Measurements from ENCODE around the gene C1orf226.
A peak's percentile ranks its signal among the peaks of the same experiment; 100 is the strongest.

Gene C1orf226

GRCh38 chr1:162342452-162342983 lies 39.0 kb upstream of the C1orf226 start:
- no peak overlapping the region for H3K14ac ChIP-seq (ENCODE audit: low read length)
- no peak overlapping the region for H3K4me2 ChIP-seq (ENCODE audit: insufficient read depth, low read length, poor library complexity, severe bottlenecking)
- no peak for DNase-seq (ENCODE audit: low spot score)
- H4K8ac ChIP-seq (ENCODE audit: low read depth, low read length), result no peak overlapping the region
- H3K4me3 ChIP-seq (ENCODE audit: low read length in 2 of 2), result no peak overlapping the region
- no peaks in the 10 kb centered on the region for H3K9me3 ChIP-seq (replicated peaks in 1 of 2; ENCODE audit: control insufficient read depth in 2 of 2, insufficient read depth in 1 of 2, low read depth in 1 of 2, low read length in 2 of 2)
- H2BK12ac ChIP-seq (ENCODE audit: low read length), result no peak overlapping the region
- peaks cover 0 to 17% of the 10 kb centered on the region in 2 donors for H3K36me3 ChIP-seq (replicated peaks in 1 of 2; ENCODE audit: control insufficient read depth in 2 of 2, insufficient read depth in 2 of 2, low read length in 2 of 2)
- no peak overlapping the region for H4K91ac ChIP-seq (ENCODE audit: low read depth, low read length, poor library complexity)
- no CpG with 5 or more reads among the region's 1 CpG for WGBS, 2 donors (ENCODE audit: extremely low coverage in 2 of 2, insufficient read length in 2 of 2, insufficient replicate concordance in 1 of 2)
- no peak overlapping the region for H2BK5ac ChIP-seq (ENCODE audit: low read length)
- H2BK120ac ChIP-seq (ENCODE audit: low read depth, low read length), result no peak overlapping the region
- peaks cover 0 to 1% of the 10 kb centered on the region in 2 donors for H3K4me1 ChIP-seq (ENCODE audit: control insufficient read depth in 2 of 2, insufficient read depth in 1 of 2, low read depth in 1 of 2, low read length in 2 of 2)
- no peak overlapping the region for H2AK5ac ChIP-seq (ENCODE audit: low read depth, low read length)
- H3K23ac ChIP-seq (ENCODE audit: low read depth, low read length, poor library complexity), result no peak overlapping the region
- H2AFZ ChIP-seq (ENCODE audit: low read length), result no peak overlapping the region
- peaks cover 0 to 1% (median 0%) of the 10 kb centered on the region in 3 experiments for H3K27me3 ChIP-seq (ENCODE audit: control insufficient read depth in 3 of 3, insufficient read depth in 3 of 3, low read depth in 1 of 3, low read length in 3 of 3)
- no peak overlapping the region for H3K27ac ChIP-seq (replicated peaks; ENCODE audit: low read length)
- H3K18ac ChIP-seq (ENCODE audit: low read length), result no peak overlapping the region
- no peak overlapping the region for H3K9ac ChIP-seq (ENCODE audit: low read depth, low read length, poor library complexity)
- no peak overlapping the region for H3K4ac ChIP-seq (ENCODE audit: low read length)
- H2BK15ac ChIP-seq (ENCODE audit: low read length), result no peak overlapping the region
- no peaks in the 10 kb centered on the region for H3K79me1 ChIP-seq (ENCODE audit: low read depth, low read length)

GRCh38 chr1:162343470-162343869 lies 38.1 kb upstream of the C1orf226 start:
- Histone ChIP-seq H3K4ac (ENCODE audit: low read length) (no peak overlapping the region), H4K8ac (ENCODE audit: low read depth, low read length) (no peak overlapping the region), H2BK12ac (ENCODE audit: low read length) (no peak overlapping the region), H3K9ac (ENCODE audit: low read depth, low read length, poor library complexity) (no peak overlapping the region), H3K4me1 (ENCODE audit: control insufficient read depth in 2 of 2, insufficient read depth in 1 of 2, low read depth in 1 of 2, low read length in 2 of 2) (peaks cover 0 to 1% of the 10 kb centered on the region in 2 donors), H3K18ac (ENCODE audit: low read length) (peak overlapping the region; percentile 20), H3K23ac (ENCODE audit: low read depth, low read length, poor library complexity) (peak overlapping the region; percentile 12), H3K36me3 (replicated peaks in 1 of 2; ENCODE audit: control insufficient read depth in 2 of 2, insufficient read depth in 2 of 2, low read length in 2 of 2) (peaks cover 0 to 23% of the 10 kb centered on the region in 2 donors), H2AK5ac (ENCODE audit: low read depth, low read length) (no peak overlapping the region), H2BK15ac (ENCODE audit: low read length) (no peak overlapping the region), H3K27me3 (ENCODE audit: control insufficient read depth in 3 of 3, insufficient read depth in 3 of 3, low read depth in 1 of 3, low read length in 3 of 3) (peaks cover 0 to 1% (median 0%) of the 10 kb centered on the region in 3 experiments), H4K91ac (ENCODE audit: low read depth, low read length, poor library complexity) (no peak overlapping the region), H3K14ac (ENCODE audit: low read length) (no peak overlapping the region), H2BK5ac (ENCODE audit: low read length) (no peak overlapping the region), H3K27ac (replicated peaks; ENCODE audit: low read length) (no peak overlapping the region), H3K4me3 (ENCODE audit: low read length in 2 of 2) (no peak overlapping the region), H3K4me2 (ENCODE audit: insufficient read depth, low read length, poor library complexity, severe bottlenecking) (no peak overlapping the region), H3K9me3 (replicated peaks in 1 of 2; ENCODE audit: control insufficient read depth in 2 of 2, insufficient read depth in 1 of 2, low read depth in 1 of 2, low read length in 2 of 2) (no peaks in the 10 kb centered on the region), H2BK120ac (ENCODE audit: low read depth, low read length) (no peak overlapping the region), H2AFZ (ENCODE audit: low read length) (no peak overlapping the region), H3K79me1 (ENCODE audit: low read depth, low read length) (no peaks in the 10 kb centered on the region)
- no peak for DNase-seq (ENCODE audit: low spot score)
- no CpG with 5 or more reads among the region's 5 CpGs for WGBS, 2 donors (ENCODE audit: extremely low coverage in 2 of 2, insufficient read length in 2 of 2, insufficient replicate concordance in 1 of 2)

- H2AK5ac ChIP-seq (ENCODE audit: low read depth, low read length), result no peak overlapping the region
- no peak overlapping the region for H3K9ac ChIP-seq (ENCODE audit: low read depth, low read length, poor library complexity)
- H3K4me3 ChIP-seq (ENCODE audit: low read length in 2 of 2), result no peak overlapping the region
- no peak overlapping the region for H3K23ac ChIP-seq (ENCODE audit: low read depth, low read length, poor library complexity)
- DNase-seq (ENCODE audit: low spot score), result no peak
- no peak overlapping the region for H3K18ac ChIP-seq (ENCODE audit: low read length)
- no peak overlapping the region for H4K8ac ChIP-seq (ENCODE audit: low read depth, low read length)
- H3K9me3 ChIP-seq (replicated peaks in 1 of 2; ENCODE audit: control insufficient read depth in 2 of 2, insufficient read depth in 1 of 2, low read depth in 1 of 2, low read length in 2 of 2), result no peaks in the 10 kb centered on the region
- peaks cover 6% of the 10 kb centered on the region in 2 donors for H3K4me1 ChIP-seq (ENCODE audit: control insufficient read depth in 2 of 2, insufficient read depth in 1 of 2, low read depth in 1 of 2, low read length in 2 of 2)
- peaks cover 0 to 26% of the 10 kb centered on the region in 2 donors for H3K36me3 ChIP-seq (replicated peaks in 1 of 2; ENCODE audit: control insufficient read depth in 2 of 2, insufficient read depth in 2 of 2, low read length in 2 of 2)
- no peaks in the 10 kb centered on the region for H3K79me1 ChIP-seq (ENCODE audit: low read depth, low read length)
- no peak overlapping the region for H2BK5ac ChIP-seq (ENCODE audit: low read length)
- WGBS, 2 donors (ENCODE audit: extremely low coverage in 2 of 2, insufficient read length in 2 of 2, insufficient replicate concordance in 1 of 2), result no CpG with 5 or more reads among the region's 3 CpGs
- H3K4ac ChIP-seq (ENCODE audit: low read length), result no peak overlapping the region
- H2BK120ac ChIP-seq (ENCODE audit: low read depth, low read length), result no peak overlapping the region
- H4K91ac ChIP-seq (ENCODE audit: low read depth, low read length, poor library complexity), result no peak overlapping the region
- H2AFZ ChIP-seq (ENCODE audit: low read length), result no peak overlapping the region
- H3K27me3 ChIP-seq (ENCODE audit: control insufficient read depth in 3 of 3, insufficient read depth in 3 of 3, low read depth in 1 of 3, low read length in 3 of 3), result peaks cover 0 to 1% (median 0%) of the 10 kb centered on the region in 3 experiments
- H3K27ac ChIP-seq (replicated peaks; ENCODE audit: low read length), result no peak overlapping the region
- H2BK15ac ChIP-seq (ENCODE audit: low read length), result no peak overlapping the region
- no peak overlapping the region for H2BK12ac ChIP-seq (ENCODE audit: low read length)
- H3K4me2 ChIP-seq (ENCODE audit: insufficient read depth, low read length, poor library complexity, severe bottlenecking), result no peak overlapping the region
- H3K14ac ChIP-seq (ENCODE audit: low read length), result no peak overlapping the region
Observed at GRCh38 chr1:162347281-162347680, 34.2 kb upstream of the C1orf226 start.

GRCh38 chr1:162349635-162350330 lies 31.7 kb upstream of the C1orf226 start:
- DNase-seq (ENCODE audit: low spot score), result no peak

More at GRCh38 chr1:162349635-162350330, 31.7 kb upstream of the C1orf226 start:
- no peak overlapping the region for H2AFZ ChIP-seq (ENCODE audit: low read length)
- H4K8ac ChIP-seq (ENCODE audit: low read depth, low read length), result no peak overlapping the region
- no peaks in the 10 kb centered on the region for H3K79me1 ChIP-seq (ENCODE audit: low read depth, low read length)
- no peak overlapping the region for H2BK12ac ChIP-seq (ENCODE audit: low read length)
- H3K27me3 ChIP-seq (ENCODE audit: control insufficient read depth in 3 of 3, insufficient read depth in 3 of 3, low read depth in 1 of 3, low read length in 3 of 3), result no peaks in the 10 kb centered on the region
- no peak overlapping the region for H3K9ac ChIP-seq (ENCODE audit: low read depth, low read length, poor library complexity)
- no peak overlapping the region for H2BK120ac ChIP-seq (ENCODE audit: low read depth, low read length)
- H3K27ac ChIP-seq (replicated peaks; ENCODE audit: low read length), result no peak overlapping the region
- peaks cover 0 to 24% of the 10 kb centered on the region in 2 donors for H3K36me3 ChIP-seq (replicated peaks in 1 of 2; ENCODE audit: control insufficient read depth in 2 of 2, insufficient read depth in 2 of 2, low read length in 2 of 2)
- no peak overlapping the region for H2AK5ac ChIP-seq (ENCODE audit: low read depth, low read length)
- no peak overlapping the region for H3K4me2 ChIP-seq (ENCODE audit: insufficient read depth, low read length, poor library complexity, severe bottlenecking)
- H3K23ac ChIP-seq (ENCODE audit: low read depth, low read length, poor library complexity), result no peak overlapping the region
- H2BK5ac ChIP-seq (ENCODE audit: low read length), result no peak overlapping the region
- H3K4ac ChIP-seq (ENCODE audit: low read length), result no peak overlapping the region
- peaks cover 6 to 9% of the 10 kb centered on the region in 2 donors for H3K4me1 ChIP-seq (ENCODE audit: control insufficient read depth in 2 of 2, insufficient read depth in 1 of 2, low read depth in 1 of 2, low read length in 2 of 2)
- no peak overlapping the region for H4K91ac ChIP-seq (ENCODE audit: low read depth, low read length, poor library complexity)
- H3K18ac ChIP-seq (ENCODE audit: low read length), result no peak overlapping the region
- no peak overlapping the region for H3K14ac ChIP-seq (ENCODE audit: low read length)
- no peak overlapping the region for H2BK15ac ChIP-seq (ENCODE audit: low read length)
- no peaks in the 10 kb centered on the region for H3K9me3 ChIP-seq (replicated peaks in 1 of 2; ENCODE audit: control insufficient read depth in 2 of 2, insufficient read depth in 1 of 2, low read depth in 1 of 2, low read length in 2 of 2)
- H3K4me3 ChIP-seq (ENCODE audit: low read length in 2 of 2), result no peak overlapping the region
- no CpG with 5 or more reads among the region's 11 CpGs for WGBS, 2 donors (ENCODE audit: extremely low coverage in 2 of 2, insufficient read length in 2 of 2, insufficient replicate concordance in 1 of 2)

All from neuronal stem cell (in vitro differentiated cells).